ENCODE data around the gene CIAPIN1.

The CIAPIN1 gene

GRCh38 chr16:57381791-57382534 is 65.2 kb downstream of the CIAPIN1 start:
- DNase-seq = no peak

DNA sequence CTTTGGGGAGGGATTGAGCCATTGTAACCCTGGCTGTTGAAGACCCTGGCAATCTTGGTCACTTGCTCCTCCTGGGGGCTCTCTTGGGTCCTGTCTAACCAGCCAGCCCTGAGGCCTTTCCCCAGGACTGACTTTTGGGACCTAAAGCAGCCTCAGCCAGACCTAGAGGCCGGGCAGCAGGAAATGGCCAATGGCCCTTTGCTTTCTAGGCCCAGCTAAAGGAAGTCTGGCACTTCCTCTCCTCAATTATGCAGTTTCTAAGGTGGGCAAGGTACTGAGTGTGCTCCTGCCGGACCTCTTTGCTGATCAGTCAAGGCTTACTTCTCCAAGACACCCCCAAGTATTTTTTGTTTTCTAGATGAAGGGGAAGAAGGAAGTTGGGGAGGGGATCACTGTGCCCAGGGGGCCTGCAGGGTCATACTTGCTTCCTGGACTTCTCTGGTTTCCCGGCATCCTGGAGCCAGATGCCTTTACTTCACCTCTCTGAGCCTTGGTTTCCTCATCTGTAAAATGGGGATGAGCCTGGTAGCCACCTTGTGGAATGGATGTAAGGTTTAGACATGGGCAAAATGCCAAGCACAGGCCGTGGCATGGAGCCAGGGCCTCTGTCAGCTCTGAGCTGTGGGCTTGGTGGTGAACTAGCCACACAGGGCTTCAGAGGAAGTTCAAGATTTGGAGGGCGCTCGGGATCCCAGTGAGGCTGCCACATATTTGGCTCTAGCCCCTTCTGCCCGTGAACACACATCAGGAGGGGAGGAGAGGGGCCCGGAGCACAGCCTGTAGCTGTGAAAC is 66.3 kb downstream of the CIAPIN1 start:
- no peak for DNase-seq

DNA sequence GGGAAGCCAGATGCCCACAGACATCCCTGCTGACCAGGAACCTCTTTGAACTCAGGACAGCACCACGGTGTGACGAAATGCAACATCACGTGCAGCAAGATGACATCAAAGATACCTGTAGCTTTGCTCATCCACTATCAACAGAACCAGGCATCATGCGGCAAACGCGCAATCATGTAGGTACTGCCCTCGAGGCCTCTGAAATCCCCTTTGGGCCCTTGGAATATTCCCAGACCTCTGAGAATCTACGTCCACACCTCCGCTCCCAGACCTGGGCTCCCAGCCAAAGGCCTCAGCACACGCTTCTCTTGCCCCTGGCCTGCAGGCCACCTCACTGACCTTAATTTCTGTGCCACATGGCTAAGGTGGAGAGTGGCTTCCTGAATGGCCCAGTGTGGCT is 67.6 kb downstream of the CIAPIN1 start:
- no peak for DNase-seq
